Endothelial cell of umbilical vein (primary cell): Measurements from ENCODE around the gene TMEM132E. TPM values are rescaled to one million over a fixed set of nuclear protein-coding genes. Genes with fewer than 3 reads are reported as not detected.

Experiments
- BruUV-seq: library from RNA; stranded (reverse); fragments of 400-500 nt; replicated peaks from 2 replicates; lab custom pipeline; 2021; lab: Mats Ljungman, UMichigan
- CTCF ChIA-PET: fragments of 300-600, 350-600 bp; sonication (Branson Sonifier 250); formaldehyde crosslinking; loops from one replicate; lab custom pipeline; 2021; ENCODE audit warnings: antibody characterized with exemption, inconsistent platforms; lab: Charles Lee
- POLR2A ChIA-PET: fragments of 300-600, 350-600 bp; sonication (Branson Sonifier 250); formaldehyde crosslinking; loops from one replicate; lab custom pipeline; 2021; ENCODE audit warnings: antibody characterized with exemption, inconsistent platforms; lab: Charles Lee
- DNase-seq: peaks from one replicate; pipeline ENCODE4 v3.0.0-alpha.2; 2011; ENCODE audit warnings: low read depth, low spot score
- FAIRE-seq: peaks from 2 replicates; lab custom pipeline; 2011; peaks lifted over from hg19 to GRCh38; lab: Jason Lieb, UNC
- H2AFZ ChIP-seq: 2 replicates; pipeline ENCODE4 v1.6.0; 2012; ENCODE audit warnings: low read depth, low read length, control low read depth, inconsistent platforms
- H3K27ac ChIP-seq: 2 replicates; pipeline ENCODE4 v1.5.1; 2011; ENCODE audit warnings: low read depth, mild to moderate bottlenecking, control low read depth, low read length, moderate library complexity; ENCODE audit not compliant: insufficient read depth
- H3K27me3 ChIP-seq, 2 experiments: 2 replicates each; pipeline versions ENCODE4 v1.6.0 to v1.6.1; 2011; ENCODE audit warnings: low read length in 2 of 2, mixed read lengths in 1 of 2; ENCODE audit not compliant: control insufficient read depth in 2 of 2, insufficient read depth in 2 of 2
- H3K36me3 ChIP-seq, 2 experiments: 2 replicates in 1 of 2; 3 replicates in 1 of 2; pipeline ENCODE4 v1.5.1; 2011; ENCODE audit warnings: low read length in 2 of 2, mild to moderate bottlenecking in 1 of 2, moderate library complexity in 1 of 2; ENCODE audit not compliant: control insufficient read depth in 2 of 2, insufficient read depth in 2 of 2; ENCODE audit errors: extremely low read depth in 1 of 2
- H3K4me1 ChIP-seq: 3 replicates; pipeline ENCODE4 v1.5.1; 2011; ENCODE audit warnings: mild to moderate bottlenecking, low read length; ENCODE audit not compliant: control insufficient read depth, insufficient read depth; ENCODE audit errors: extremely low read depth
- H3K4me2 ChIP-seq: 2 replicates; pipeline ENCODE4 v1.6.1; 2011; ENCODE audit warnings: low read length, control low read depth, mixed read lengths; ENCODE audit not compliant: insufficient read depth
- H3K4me3 ChIP-seq, 3 experiments: fragments of 200-600 bp in 1 of 3; sonication (generic), shearing (Covaris generic) in 1 of 3; replicated peaks in 1 of 3; 2 replicates each; pipeline ENCODE4 v1.5.1; 2011 to 2016; ENCODE audit warnings: control low read depth in 3 of 3, low read length in 3 of 3, mild to moderate bottlenecking in 2 of 3, inconsistent platforms in 1 of 3, low read depth in 1 of 3, moderate library complexity in 1 of 3; ENCODE audit not compliant: insufficient read depth in 1 of 3
- H3K79me2 ChIP-seq: 2 replicates; pipeline ENCODE4 v1.6.0; 2012; ENCODE audit warnings: low read length, inconsistent platforms; ENCODE audit not compliant: control insufficient read depth, insufficient read depth
- H3K9ac ChIP-seq: replicated peaks from 2 replicates; pipeline ENCODE3; 2011; ENCODE audit warnings: low read length, control low read depth; ENCODE audit not compliant: insufficient read depth; ENCODE audit errors: extremely low read depth
- H3K9me1 ChIP-seq: replicated peaks from 3 replicates; pipeline ENCODE4 v1.6.0; 2011; ENCODE audit warnings: mild to moderate bottlenecking, low read length; ENCODE audit not compliant: control insufficient read depth, insufficient read depth; ENCODE audit errors: extremely low read depth
- H3K9me3 ChIP-seq: replicated peaks from 2 replicates; pipeline ENCODE4 v1.5.1; 2012; ENCODE audit warnings: low read length, inconsistent platforms; ENCODE audit not compliant: control insufficient read depth, insufficient read depth
- H4K20me1 ChIP-seq: replicated peaks from 2 replicates; pipeline ENCODE3; 2011; ENCODE audit warnings: mild to moderate bottlenecking, low read length; ENCODE audit not compliant: control insufficient read depth, insufficient read depth; ENCODE audit errors: extremely low read depth
- CTCF ChIP-seq, 2 donors: IDR thresholded peaks; 1 replicate in 1 of 2; 2 replicates in 1 of 2; pipeline ENCODE4 v1.5.1; 2011; ENCODE audit warnings: low read length in 2 of 2, mild to moderate bottlenecking in 2 of 2, moderate library complexity in 2 of 2, control low read depth in 1 of 2, inconsistent platforms in 1 of 2, low read depth in 1 of 2; ENCODE audit not compliant: insufficient read depth in 1 of 2; ENCODE audit errors: extremely low read depth in 1 of 2
- FOS ChIP-seq: IDR thresholded peaks from 2 replicates; pipeline ENCODE4 v1.6.1; 2011; ENCODE audit warnings: mild to moderate bottlenecking, low read length, moderate library complexity, borderline replicate concordance; ENCODE audit not compliant: insufficient read depth
- GATA2 ChIP-seq: IDR thresholded peaks from 2 replicates; pipeline ENCODE4 v1.7.0; 2011; ENCODE audit warnings: low read depth, mild to moderate bottlenecking, moderate library complexity, mixed read lengths, low read length; ENCODE audit not compliant: insufficient read length, insufficient read depth
- JUN ChIP-seq: IDR thresholded peaks from 2 replicates; pipeline ENCODE4 v1.6.1; 2011; ENCODE audit warnings: borderline replicate concordance, low read depth; ENCODE audit not compliant: insufficient read length, insufficient read depth
- MAX ChIP-seq: IDR thresholded peaks from 2 replicates; pipeline ENCODE4 v1.6.1; 2011; ENCODE audit not compliant: insufficient read depth, insufficient read length
- MYC ChIP-seq: IDR thresholded peaks from one replicate; pipeline ENCODE4 v1.6.1; 2011; ENCODE audit warnings: mild to moderate bottlenecking, low read depth, low read length
- POLR2AphosphoS5 ChIP-seq: IDR thresholded peaks from 2 replicates; pipeline ENCODE4 v1.6.1; 2012; ENCODE audit warnings: low read depth, mild to moderate bottlenecking, control low read depth, low read length, moderate library complexity; ENCODE audit not compliant: insufficient read depth
- dilution Hi-C: fragments of 300-500 bp; cut with MboI; formaldehyde crosslinking; loops from one replicate; pipeline ENCODE4 v1.15.0; 2019; ENCODE audit warnings: low sequenced_read_pairs; ENCODE audit not compliant: extremely low pct_ligation_motif_present
- intact Hi-C: fragments of 100-400 bp; cut with micrococcal nuclease; formaldehyde crosslinking; loops from one replicate; pipeline ENCODE4 v1.10.0; 2022
- polyA plus RNA-seq, 4 experiments: library from polyadenylated mRNA; depleted of rRNA in 3 of 4; stranded (reverse) in 3 of 4; unstranded in 1 of 4; fragments of >200 nt; gene quantifications; 2 replicates each; pipeline versions ENCODE4 v1.2.1 to v1.2.3, GENCODE V29; 2011 to 2012; ENCODE audit warnings: missing spikeins in 1 of 4
- total RNA-seq: library from RNA; stranded (reverse); gene quantifications from 2 replicates; pipeline ENCODE4 v1.2.3, GENCODE V29; 2021

TMEM132E gene
- total and polyA plus RNA-seq, 2 donors (not counting 3 experiments of a cell fraction or from before 2014, with no cell fraction given), result not detected

- no peak overlapping the region for H3K4me2 ChIP-seq
- ChIA-PET CTCF (interaction anchor here (0.8 kb wide), 1 partner anchor 9 kb away, joined by 3 read pairs; no protein-coding TSS in a partner anchor), POLR2A (no interaction called here)
- H3K4me1 ChIP-seq, result no peaks in the 10 kb centered on the region
- no peak overlapping the region for H3K27ac ChIP-seq
- intact Hi-C loops, result no loop called here
- no peak overlapping the region for H2AFZ ChIP-seq
- TF ChIP-seq POLR2AphosphoS5 (no peak), JUN (no peak), CTCF (IDR thresholded peaks at IDR 0.05; ENCODE audit: extremely low read depth in 1 of 2, insufficient read depth in 1 of 2, low read depth in 1 of 2, low read length in 2 of 2) (no peak), FOS (no peak), MAX (no peak), MYC (no peak), GATA2 (no peak)
- H3K36me3 ChIP-seq, result no peaks in the 10 kb centered on the region
- no TSS peak for BruUV-seq
- no peaks in the 10 kb centered on the region for H3K79me2 ChIP-seq
- no peak for FAIRE-seq
- no peaks in the 10 kb centered on the region for H3K27me3 ChIP-seq
- dilution Hi-C loops, result no loop called here
- no peak overlapping the region for H3K9ac ChIP-seq
- H3K4me3 ChIP-seq, result no peak overlapping the region
- no peaks in the 10 kb centered on the region for H3K9me3 ChIP-seq
- H3K9me1 ChIP-seq, result no peaks in the 10 kb centered on the region
- no peaks in the 10 kb centered on the region for H4K20me1 ChIP-seq
- DNase-seq, result no peak
These were observed 17.5 kb downstream of the TMEM132E start for GRCh38 chr17:34596920-34597319.
